ENCODE measurements around the gene LRMDA.

LRMDA gene

GRCh38 chr10:75593692-75594556, 162.5 kb downstream of the LRMDA start:
- H3K4me3 ChIP-seq (ENCODE audit: low read depth, low read length), result no peak overlapping the region
- no peak for TF ChIP-seq CTCF (IDR thresholded peaks at IDR 0.05; ENCODE audit: low read depth, low read length, missing control alignments)
- in situ Hi-C loops (cut with HindIII; ENCODE audit: low sequenced_read_pairs), result no loop called here
- DNase-seq (ENCODE audit: low read depth), result no peak

GRCh38 chr10:75596930-75597620, 165.7 kb downstream of the LRMDA start:
- no peak for TF ChIP-seq CTCF (IDR thresholded peaks at IDR 0.05; ENCODE audit: low read depth, low read length, missing control alignments)
- in situ Hi-C loops (cut with HindIII; ENCODE audit: low sequenced_read_pairs), result no loop called here
- DNase-seq (ENCODE audit: low read depth), result no peak
- H3K4me3 ChIP-seq (ENCODE audit: low read depth, low read length), result no peak overlapping the region

- in situ Hi-C loops (cut with HindIII; ENCODE audit: low sequenced_read_pairs), result no loop called here
Observed at GRCh38 chr10:75597773-75598440, 166.5 kb downstream of the LRMDA start.

GRCh38 chr10:75598998-75599397, 167.6 kb downstream of the LRMDA start:
- H3K4me3 ChIP-seq (ENCODE audit: low read depth, low read length), result no peak overlapping the region
- DNase-seq (ENCODE audit: low read depth), result no peak
- TF ChIP-seq CTCF (IDR thresholded peaks at IDR 0.05; ENCODE audit: low read depth, low read length, missing control alignments), result no peak
- in situ Hi-C loops (cut with HindIII; ENCODE audit: low sequenced_read_pairs), result no loop called here

More at GRCh38 chr10:75597773-75598440, 166.5 kb downstream of the LRMDA start:
- TF ChIP-seq CTCF (IDR thresholded peaks at IDR 0.05; ENCODE audit: low read depth, low read length, missing control alignments), result no peak
- H3K4me3 ChIP-seq (ENCODE audit: low read depth, low read length), result no peak overlapping the region
- DNase-seq (ENCODE audit: low read depth), result no peak

- no peak for TF ChIP-seq CTCF (IDR thresholded peaks at IDR 0.05; ENCODE audit: low read depth, low read length, missing control alignments)
- DNase-seq (ENCODE audit: low read depth), result no peak
- no peak overlapping the region for H3K4me3 ChIP-seq (ENCODE audit: low read depth, low read length)
- in situ Hi-C loops (cut with HindIII; ENCODE audit: low sequenced_read_pairs), result no loop called here
Observed at GRCh38 chr10:75599875-75600648, 168.6 kb downstream of the LRMDA start.

GRCh38 chr10:75600833-75601232, 169.4 kb downstream of the LRMDA start:
- no peak for TF ChIP-seq CTCF (IDR thresholded peaks at IDR 0.05; ENCODE audit: low read depth, low read length, missing control alignments)
- no peak for DNase-seq (ENCODE audit: low read depth)
- in situ Hi-C loops (cut with HindIII; ENCODE audit: low sequenced_read_pairs), result no loop called here
- no peak overlapping the region for H3K4me3 ChIP-seq (ENCODE audit: low read depth, low read length)

All from astrocyte of the cerebellum (primary cell).